Activated T-cell treated with anti-CD3 and anti-CD28 coated beads for 1 hour (primary cell): ENCODE data around the gene MIB1.
A peak's percentile ranks its signal among the peaks of the same experiment; 100 is the strongest.
"Not testable (repeated sequence)": the region's sequence is repeated elsewhere in the genome, so short reads cannot be mapped to it uniquely, and the experiment has no call there.

Experiments used
- DNase-seq: peaks from one replicate; pipeline ENCODE4 v3.0.0-alpha.2; 2020; ENCODE audit warnings: low read depth

MIB1 gene

DNA sequence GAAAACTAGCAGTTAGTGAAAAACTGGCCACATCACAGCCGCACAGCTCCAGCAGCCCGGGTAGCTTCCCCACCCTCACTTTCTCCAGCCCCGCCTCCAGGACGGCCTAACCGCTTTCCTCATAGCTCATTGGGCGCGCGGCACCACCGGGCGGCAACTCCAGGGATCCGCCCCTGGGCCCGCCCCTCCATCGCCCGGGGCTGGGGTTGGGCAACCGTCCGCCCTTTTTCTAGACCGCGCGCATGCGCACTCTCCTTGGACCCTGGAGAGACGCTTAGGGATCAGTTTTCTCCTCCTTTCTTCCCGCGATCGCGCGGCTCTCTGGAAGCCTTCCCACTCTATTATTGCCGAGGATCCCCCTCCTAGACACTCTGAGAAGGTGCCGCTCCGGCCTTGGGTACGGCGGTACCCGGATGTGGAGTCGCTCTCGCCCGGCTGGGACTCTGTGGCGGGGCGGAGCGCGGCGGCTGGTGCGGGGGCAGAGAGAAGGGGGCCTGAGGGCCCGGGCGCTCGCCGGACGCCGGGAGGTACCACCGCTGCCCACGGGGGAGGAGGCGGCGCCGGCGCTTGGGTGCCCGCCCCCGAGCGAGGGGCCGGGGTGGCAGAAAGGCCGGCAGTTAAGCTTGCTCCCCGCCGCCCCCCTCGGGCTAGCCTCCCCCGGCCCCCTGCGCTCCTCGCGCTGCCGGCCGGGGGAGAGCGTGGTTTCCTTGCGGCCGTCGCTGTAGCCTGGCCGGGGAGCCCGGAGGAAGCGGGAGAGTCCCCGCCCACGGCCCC is at the start of gene MIB1:
Gene MIB1 (plus strand): TSS at position 255 of the 774 bp plus-strand sequence. CDS start 792 bp downstream, outside the sequence.
- peak; percentile 99 for DNase-seq

DNA sequence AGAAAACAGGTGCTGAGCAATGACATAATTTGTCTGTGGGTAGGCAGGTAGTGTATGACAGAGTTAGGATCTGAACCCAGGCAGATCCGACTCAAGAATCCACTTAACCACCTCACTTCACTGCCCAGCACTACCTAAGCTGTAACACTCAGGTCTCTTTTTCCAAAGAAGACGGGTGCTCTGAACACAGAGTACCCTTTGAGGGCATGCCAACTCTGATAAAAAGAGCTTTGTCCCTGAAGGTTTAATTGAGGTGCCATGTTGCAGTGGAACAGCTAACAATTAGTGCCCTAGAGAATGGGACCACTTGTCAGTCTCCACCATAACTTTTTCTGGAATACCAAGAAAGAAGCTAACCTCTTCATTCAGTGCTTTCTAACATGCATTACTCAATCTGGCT is 47.3 kb upstream of the MIB1 start:
- DNase-seq: no peak

DNA sequence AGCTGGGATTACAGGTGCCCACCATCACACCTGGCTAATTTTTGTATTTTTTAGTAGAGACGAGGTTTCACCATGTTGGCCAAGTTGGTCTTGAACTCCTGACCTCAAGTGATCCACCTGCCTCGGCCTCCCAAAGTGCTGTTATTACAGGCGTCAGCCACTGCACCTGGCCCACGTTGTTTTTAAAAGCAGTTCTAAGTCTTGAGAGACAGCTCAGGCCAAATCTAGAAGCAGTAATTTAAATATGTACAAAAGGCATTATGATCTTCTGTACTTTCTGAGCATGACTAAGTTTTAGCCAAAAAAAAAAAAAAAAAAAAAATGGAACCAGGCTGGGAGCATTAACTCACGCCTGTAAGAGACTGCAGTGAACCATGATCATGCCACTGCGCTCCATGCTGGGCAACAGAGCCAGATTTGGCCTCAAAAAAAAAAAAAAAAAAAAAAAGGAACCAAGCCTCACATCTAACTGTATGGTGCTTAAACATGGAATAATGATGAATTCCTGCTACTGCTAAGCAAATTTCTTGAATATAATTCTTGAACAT is 40.0 kb upstream of the MIB1 start:
- no peak for DNase-seq

DNA sequence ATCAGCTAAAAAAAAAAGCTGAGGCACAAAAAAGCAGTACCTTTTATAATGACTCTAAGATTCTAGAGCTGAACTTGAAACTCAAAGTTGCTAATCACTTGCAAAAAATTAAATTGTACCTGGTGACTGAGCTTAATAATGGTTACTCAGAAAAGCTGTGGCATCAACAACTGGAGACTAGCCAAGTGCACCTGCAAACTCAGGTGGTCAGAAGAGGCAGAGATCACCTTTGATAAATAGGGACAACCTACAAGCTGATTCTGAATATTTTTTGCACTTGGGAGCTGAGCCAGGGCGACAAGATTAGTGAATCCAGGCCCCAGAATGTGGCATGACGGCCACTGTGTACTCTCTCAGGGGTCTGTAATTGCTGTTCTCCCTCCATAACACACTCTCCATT is 39.0 kb upstream of the MIB1 start:
- DNase-seq: no peak

DNA sequence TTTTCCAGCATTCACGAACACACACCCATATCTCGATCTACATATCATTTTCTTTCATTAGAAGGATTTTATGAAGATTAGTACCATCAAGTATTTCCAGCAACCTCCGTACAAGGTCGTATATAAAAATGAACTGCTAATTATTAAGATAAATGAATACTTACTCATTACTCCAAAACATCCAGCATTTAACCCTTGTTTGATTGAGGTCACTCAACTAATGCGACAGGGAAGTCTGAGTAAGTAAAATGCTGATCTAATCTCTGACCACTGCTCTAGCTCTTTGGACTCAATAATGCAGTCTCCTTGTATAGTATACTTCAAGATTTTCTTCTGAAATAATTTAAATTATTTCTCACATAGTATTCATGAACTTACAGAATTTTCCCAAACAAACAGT is 38.0 kb upstream of the MIB1 start:
- no peak for DNase-seq

DNA sequence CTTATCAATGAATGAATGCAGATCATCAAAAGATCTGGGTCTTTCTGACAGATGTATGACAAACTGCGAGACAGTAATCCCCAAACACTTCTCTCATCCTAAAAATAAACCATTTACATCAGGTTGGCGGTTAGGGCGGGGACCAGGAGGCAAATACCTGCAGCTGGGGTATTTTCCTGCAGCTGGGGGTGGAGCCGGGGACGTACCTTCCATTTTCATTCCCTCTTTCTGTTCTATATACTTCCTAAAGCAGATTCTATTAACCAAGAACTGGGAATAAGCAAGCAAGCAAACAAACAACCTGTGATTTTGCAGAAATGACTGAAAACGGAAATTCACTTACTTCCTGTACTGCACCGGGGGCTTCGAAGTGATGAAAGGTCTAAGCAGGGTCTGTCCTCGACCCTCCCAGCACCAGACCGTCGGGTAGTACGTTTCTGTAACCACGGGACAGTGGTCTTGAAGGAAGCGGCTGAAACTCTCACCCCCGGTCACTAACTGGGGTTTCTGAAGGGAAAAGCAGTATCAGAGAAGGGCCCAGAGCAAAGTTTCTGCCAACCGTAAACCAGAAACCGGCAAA is 37.3 kb upstream of the MIB1 start:
- DNase-seq: no peak

DNA sequence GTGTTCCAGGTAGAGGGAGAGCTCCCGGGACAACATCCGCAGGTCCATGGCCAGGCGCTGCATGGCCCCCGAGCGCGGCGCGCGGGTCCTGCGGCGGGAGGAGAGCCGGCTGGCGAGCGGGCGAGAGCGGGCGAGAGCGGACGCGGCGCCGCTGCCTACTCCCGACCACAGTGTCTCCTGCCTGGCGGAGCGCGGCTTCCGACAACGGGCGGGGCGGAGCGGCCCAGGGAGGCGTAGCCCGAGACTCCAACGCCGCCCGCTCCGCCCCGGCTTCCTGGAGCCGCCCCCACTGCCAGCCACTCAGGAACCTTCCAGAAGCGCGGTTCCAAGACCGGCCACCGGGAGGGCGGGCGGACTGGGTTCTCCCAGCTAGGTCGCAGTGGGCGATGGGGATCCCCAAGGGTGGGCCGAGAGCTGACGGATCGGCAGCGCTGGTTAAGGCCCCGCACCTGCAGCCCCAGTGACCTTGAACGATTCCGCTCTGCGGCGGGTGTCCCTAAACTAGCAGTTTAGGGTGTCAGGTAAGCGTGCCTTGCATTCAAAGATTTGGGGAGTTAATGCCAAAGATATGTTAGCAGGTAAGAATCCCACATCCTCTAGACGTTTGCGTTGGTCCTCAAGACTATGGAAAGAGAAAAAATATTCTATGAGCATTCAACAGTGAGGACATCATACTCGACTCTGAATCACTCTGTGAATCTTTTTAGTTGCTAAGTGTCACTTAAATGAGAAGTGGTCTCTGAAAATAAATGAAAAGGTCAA is 35.8 kb upstream of the MIB1 start, which contains the start of gene ABHD3:
Gene ABHD3 (minus strand): TSS at position 172 of the 762 bp plus-strand sequence. CDS start 109 bp downstream, at position 63.
- DNase-seq: peak; percentile 86

DNA sequence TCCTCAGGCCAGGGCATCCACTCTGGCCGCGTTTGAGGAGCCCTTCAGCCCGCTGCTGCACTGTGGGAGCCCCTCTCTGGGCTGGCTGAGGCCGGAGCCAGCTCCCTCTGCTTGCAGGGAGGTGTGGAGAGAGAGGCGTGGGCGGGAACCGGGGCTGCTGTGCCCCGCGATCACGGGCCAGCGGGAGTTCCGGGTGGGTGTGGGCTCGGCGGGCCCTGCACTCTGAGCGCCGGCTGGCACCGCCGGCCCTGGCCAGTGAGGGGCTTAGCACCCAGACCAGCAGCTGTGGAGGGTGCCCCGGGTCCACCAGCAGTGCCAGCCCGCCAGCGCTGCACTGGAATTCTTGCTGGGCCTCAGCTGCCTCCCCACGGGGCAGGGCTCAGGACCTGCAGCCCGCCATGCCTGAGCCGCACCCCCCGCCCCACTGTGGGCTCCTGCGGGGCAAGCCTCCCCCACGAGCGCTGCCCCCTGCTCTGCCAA is 34.2 kb upstream of the MIB1 start:
- DNase-seq: no peak

DNA sequence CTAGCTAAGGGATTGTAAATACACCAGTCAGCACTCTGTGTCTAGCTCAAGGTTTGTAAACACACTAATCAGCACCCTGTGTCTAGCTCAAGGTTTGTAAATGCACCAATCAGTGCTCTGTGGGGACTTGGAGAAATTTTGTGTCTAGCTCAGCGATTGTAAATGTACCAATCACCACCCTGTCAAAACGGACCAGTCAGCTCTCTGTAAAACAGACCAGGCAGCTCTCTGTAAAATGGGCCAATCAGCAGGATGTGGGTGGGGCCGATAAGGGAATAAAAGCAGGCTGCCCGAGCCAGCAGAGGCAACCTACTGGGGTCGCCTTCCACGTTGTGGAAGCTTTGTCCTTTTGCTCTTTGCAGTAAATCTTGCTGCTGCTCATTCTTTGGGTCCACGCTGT is 33.5 kb upstream of the MIB1 start:
- not testable (repeated sequence) for DNase-seq

DNA sequence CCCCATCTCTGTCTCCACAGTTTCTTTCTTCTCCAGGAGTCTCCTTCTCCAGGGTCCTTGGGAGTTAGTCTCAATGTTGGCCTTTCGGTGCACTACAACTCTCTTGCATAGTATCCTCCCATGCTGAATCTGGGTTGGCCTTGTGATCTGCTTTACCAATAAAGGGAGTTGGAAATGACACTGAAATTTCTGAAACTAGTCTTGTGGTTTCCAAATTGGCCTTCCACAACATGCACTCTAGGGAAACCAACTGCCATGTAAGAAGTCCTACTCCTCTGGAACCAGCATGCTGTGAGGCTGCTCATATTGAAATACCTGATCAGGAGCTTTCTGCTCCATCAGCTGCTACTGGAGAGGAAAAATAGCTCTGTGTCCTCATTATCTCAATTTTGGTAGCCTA is 26.1 kb upstream of the MIB1 start:
- no peak for DNase-seq

DNA sequence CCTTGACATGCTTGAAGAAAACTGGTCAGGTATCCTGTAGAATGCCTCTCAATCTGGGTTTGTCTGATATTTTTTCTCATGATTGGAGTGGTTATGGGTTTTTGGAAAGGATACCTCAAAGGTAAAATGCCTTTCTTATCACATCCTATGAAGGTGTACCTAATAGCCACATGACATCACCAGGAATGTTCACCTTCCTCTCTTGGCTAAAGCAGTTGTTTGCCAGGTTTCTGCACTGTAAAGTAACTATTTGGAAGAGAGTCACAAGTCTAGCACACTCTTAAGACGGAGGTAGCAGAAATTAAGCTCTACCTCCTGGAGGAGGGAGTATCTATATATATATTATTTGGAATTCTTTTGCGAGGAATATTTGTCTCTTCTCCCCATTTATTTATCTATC is 17.9 kb upstream of the MIB1 start:
- no peak for DNase-seq

DNA sequence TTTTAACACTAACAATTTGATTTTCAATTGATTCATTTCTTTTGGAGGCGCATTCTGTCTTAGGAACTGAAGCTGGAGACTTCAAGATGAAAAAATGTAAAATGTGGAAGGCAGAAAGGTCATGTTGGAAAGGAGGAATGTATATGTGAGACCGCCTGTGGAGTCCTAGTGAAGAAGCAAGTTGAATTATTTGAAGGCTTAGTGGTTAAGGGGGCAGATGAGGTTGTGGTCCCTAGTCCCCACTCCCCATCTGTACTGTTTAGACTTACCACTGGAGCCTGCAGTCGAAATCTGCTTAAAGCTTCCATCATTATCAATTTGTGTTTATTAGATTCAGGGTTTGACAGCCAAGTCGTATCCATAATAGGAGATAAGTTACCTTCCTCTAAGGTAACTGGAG is 15.4 kb upstream of the MIB1 start:
- DNase-seq: no peak

DNA sequence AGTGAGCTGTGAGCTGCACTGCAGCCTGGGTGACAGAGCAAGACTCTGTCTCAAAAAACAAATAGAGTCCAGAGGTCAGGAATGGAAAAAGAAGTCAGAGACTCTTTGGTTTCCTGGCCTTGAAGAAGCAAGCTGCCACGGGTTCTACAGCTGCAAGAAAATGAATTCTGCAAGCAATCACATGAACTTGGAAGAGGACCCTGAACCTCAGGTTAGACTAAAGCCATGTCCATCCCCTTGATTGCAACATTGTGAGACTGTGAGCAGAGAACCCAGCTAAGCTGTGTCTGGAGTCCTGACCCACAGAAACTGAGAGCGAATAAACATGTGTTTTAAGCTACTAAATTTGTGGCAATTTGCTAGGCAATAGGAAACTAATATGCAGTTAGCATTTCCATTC is 12.9 kb upstream of the MIB1 start:
- DNase-seq: no peak

DNA sequence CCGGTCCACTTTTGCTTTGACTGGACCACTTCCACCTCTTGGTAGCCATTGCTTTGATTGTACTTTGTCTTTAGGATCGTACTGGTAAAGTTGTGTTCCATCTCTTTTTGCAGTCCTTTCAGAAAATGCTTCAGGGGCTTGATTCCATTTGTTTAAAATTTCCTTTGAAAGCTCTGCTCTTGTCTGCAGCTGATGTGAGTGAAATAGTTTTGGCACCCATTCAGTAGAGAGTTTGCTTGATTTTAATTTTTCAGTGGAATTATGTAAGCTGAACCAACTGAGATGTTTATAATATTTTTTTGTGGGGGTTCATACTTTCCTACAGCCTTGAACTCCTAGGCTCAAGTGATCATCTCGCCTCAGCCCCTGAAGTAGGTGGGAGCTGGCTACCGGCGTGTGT is 7.6 kb upstream of the MIB1 start:
- DNase-seq: no peak

DNA sequence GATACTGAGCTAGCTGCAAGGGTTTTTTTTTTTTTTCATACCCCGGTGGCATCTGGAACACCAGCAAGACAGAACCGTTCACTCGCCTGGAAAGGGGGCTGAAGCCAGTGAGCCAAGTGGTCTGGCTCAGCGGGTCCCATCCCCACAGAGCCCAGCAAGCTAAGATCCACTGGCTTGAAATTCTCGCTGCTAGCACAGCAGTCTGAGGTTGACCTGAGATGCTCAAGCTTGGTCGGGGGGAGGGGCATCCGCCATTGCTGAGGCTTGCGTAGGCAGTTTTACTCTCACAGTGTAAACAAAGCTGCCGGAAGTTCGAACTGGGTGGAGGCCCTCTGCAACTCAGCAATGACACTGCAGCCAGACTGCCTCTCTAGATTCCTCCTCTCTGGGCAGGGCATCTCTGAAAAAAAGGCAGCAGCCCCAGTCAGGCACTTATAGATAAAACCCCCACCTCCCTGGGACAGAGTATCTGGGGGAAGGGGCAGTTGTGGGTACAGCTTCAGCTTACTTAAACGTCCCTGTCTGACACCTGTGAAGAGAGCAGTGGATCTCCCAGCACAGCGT is 5.1 kb upstream of the MIB1 start:
- peak; percentile 22 for DNase-seq

DNA sequence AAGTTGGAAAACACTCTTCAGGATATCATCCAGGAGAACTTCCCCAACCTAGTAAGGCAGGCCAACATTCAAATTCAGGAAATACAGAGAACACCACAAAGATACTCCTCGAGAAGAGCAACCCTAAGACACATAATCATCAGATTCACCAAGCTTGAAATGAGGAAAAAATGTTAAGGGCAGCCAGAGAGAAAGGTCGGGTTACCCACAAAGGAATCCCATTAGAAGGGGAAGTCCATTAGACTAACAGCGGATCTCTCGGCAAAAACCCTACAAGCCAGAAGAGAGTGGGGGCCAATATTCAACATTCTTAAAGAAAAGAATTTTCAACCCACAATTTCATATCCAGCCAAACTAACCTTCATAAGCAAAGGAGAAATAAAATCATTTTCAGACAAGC is 3.7 kb upstream of the MIB1 start:
- not testable (repeated sequence) for DNase-seq

DNA sequence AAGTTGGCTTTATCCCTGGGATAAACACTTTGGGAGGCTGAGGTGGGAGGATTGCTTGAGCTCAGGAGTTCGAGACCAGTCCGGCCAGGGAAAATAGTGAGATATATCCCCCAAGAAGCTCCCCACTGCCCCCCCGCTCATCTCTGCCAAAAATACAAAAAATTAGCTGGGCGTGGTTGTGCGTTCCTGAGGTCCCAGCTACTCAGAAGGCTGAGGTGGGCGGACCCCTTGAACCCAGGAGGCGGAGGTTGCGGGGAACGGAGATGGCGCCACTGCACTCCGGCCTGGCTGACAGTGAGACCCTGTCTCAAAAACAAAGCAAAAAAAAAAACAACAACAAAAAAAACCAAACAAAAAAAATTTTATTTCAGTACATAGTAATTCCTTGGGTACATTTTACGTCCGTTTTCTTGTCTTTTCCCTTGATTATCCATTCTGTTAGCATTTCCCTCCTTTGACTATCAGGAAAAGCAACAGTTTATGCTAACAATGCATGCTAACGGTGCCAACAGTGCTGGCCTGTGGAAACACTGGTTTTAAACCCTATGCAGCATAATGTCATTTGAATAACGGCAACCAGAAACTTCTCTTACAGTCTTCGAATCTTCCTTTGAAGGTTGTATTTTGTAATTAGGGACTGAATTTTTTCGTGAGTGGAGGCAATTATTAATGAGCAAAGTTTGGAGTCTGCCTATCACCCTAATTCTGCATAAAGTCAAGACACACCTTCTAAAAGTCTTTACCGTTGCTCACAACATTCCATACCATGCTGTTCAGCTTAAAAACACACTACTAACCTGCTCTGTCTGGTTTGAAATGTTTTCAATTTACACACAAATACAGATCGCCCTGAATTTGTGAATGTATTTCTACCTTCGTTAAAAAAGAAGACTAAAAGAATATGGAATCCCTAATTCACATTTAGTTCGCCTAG is 721 bp upstream of the MIB1 start:
- no peak for DNase-seq

DNA sequence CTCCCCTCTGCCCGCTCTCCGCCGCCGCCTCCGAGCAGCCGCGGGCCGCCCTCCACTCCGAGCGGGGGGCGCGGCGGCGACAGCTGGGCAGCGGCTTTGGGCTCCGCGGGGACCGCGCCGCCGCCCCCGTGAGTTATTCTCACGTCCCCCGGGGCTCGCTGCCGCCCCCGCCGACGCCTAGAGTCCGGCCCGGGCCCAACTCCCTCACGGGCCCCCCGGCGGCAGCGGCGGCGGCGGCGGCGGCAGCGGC is 645 bp downstream of the MIB1 start:
- DNase-seq: no peak

DNA sequence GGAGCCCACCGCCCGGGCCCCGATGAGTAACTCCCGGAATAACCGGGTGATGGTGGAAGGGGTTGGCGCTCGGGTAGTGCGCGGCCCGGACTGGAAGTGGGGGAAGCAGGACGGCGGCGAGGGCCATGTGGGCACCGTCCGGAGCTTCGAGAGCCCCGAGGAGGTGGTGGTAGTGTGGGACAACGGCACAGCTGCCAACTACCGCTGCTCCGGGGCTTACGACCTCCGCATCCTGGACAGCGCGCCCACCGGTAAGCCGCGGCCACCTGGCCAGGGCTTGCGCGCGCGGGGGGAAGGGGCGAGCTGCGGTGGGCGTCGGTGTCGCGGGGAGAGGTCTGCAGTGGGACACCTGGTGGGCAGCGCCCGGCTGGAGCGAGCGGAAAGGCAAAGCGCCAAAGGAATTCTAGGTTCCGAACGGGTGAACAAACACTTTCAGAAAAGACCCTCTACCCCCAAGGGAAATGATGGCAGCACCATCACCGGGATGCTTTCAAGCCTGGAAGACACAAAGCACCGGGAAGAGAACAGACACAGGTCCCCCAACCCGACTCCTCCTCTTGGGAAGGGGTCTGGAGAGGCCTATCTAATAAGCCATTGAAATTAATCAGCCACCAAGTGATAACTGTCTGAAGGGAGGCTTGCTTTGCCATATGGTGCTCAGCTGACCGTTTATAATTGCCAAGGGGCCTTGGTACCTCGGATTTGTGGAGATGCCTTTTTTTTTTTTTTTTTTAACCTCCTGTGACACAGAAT is 1.1 kb downstream of the MIB1 start:
- DNase-seq: peak; percentile 16

DNA sequence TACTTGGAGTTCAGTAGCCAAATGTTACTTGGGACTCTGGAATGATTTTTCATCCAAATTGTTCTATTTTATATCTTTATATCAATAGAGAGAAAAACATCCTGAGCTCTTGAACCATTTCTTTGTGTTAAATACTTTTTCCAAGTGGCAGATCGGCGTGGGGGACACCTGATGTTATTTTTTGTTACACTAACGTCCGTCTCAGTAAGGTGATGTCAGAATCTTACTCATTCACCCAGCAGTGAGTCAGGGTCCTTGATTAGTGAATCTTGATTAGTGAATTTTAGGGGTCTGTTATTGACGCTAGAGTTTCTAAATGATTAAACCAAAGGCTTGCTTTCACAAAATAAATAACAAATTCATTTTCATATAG is 1.7 kb downstream of the MIB1 start:
- DNase-seq: no peak
